GM21825 (cell line): ENCODE results near the gene OLIG2.

ENCODE experiments used
- ATAC-seq: cut with Tn5 transposase; IDR thresholded peaks from one replicate; pipeline ENCODE4 v1.9.1; 2021; ENCODE audit warnings: mild to moderate bottlenecking, moderate library complexity; ENCODE audit not compliant: unreplicated experiment

Gene OLIG2

GRCh38 chr21:33019885-33020557 lies 5.7 kb upstream of the OLIG2 start:
- ATAC-seq = no peak

GRCh38 chr21:33020558-33021100 lies 5.1 kb upstream of the OLIG2 start:
- no peak for ATAC-seq

GRCh38 chr21:33021150-33021549 lies 4.6 kb upstream of the OLIG2 start:
- ATAC-seq = no peak

- no peak for ATAC-seq
Observed at GRCh38 chr21:33021667-33022066, 4.1 kb upstream of the OLIG2 start.

- ATAC-seq = no peak
Observed at GRCh38 chr21:33022489-33022827, 3.3 kb upstream of the OLIG2 start.

GRCh38 chr21:33022828-33023573 lies 2.7 kb upstream of the OLIG2 start:
- no peak for ATAC-seq

GRCh38 chr21:33023574-33024200 lies 2.0 kb upstream of the OLIG2 start:
- ATAC-seq = no peak

GRCh38 chr21:33024201-33025103 lies 1.3 kb upstream of the OLIG2 start:
- no peak for ATAC-seq

- ATAC-seq = no peak
Observed at GRCh38 chr21:33025106-33025488, 638 bp upstream of the OLIG2 start.

- ATAC-seq = no peak
Observed at GRCh38 chr21:33026443-33026858, 716 bp downstream of the OLIG2 start.

GRCh38 chr21:33026878-33027400 lies 1.2 kb downstream of the OLIG2 start:
- ATAC-seq = no peak

GRCh38 chr21:33027401-33028286 lies 1.9 kb downstream of the OLIG2 start:
- no peak for ATAC-seq

- no peak for ATAC-seq
Observed at GRCh38 chr21:33028287-33028670, 2.5 kb downstream of the OLIG2 start.

- no peak for ATAC-seq
Observed at GRCh38 chr21:33028773-33029384, 3.1 kb downstream of the OLIG2 start.

- ATAC-seq = no peak
Observed at GRCh38 chr21:33029385-33029921, 3.7 kb downstream of the OLIG2 start.

GRCh38 chr21:33029975-33030461 lies 4.3 kb downstream of the OLIG2 start:
- no peak for ATAC-seq

- ATAC-seq = no peak
Observed at GRCh38 chr21:33030633-33031032, 4.9 kb downstream of the OLIG2 start.

- ATAC-seq = no peak
Observed at GRCh38 chr21:33031152-33031911, 5.6 kb downstream of the OLIG2 start.
